ENCODE measurements around the gene DOCK1.

DOCK1 gene

GRCh38 chr10:127186813-127187212 is 281.6 kb downstream of the DOCK1 start:
- no peak for DNase-seq

- DNase-seq, result no peak
These were observed 284.0 kb downstream of the DOCK1 start for GRCh38 chr10:127189226-127189625.

GRCh38 chr10:127190427-127190826 is 285.2 kb downstream of the DOCK1 start:
- DNase-seq, result no peak

- DNase-seq, result no peak
These were observed 287.9 kb downstream of the DOCK1 start for GRCh38 chr10:127193125-127193524.

GRCh38 chr10:127194111-127194510 is 288.9 kb downstream of the DOCK1 start:
- no peak for DNase-seq

- DNase-seq, result no peak
These were observed 289.4 kb downstream of the DOCK1 start for GRCh38 chr10:127194599-127194998.

- no peak for DNase-seq
These were observed 289.8 kb downstream of the DOCK1 start for GRCh38 chr10:127195041-127195506.

GRCh38 chr10:127195571-127196281 is 290.5 kb downstream of the DOCK1 start:
- no peak for DNase-seq

GRCh38 chr10:127196282-127197153 is 291.3 kb downstream of the DOCK1 start, which contains the start of gene INSYN2A:
Gene INSYN2A (minus strand): TSS chr10:127196591. CDS start chr10:127176395, 20,196 bp downstream.
- peak; percentile 13 for DNase-seq

GRCh38 chr10:127197154-127197432 is 291.9 kb downstream of the DOCK1 start:
- DNase-seq, result no peak

GRCh38 chr10:127198307-127198706 is 293.1 kb downstream of the DOCK1 start:
- no peak for DNase-seq

- no peak for DNase-seq
These were observed 293.5 kb downstream of the DOCK1 start for GRCh38 chr10:127198721-127199120.

GRCh38 chr10:127200646-127201045 is 295.4 kb downstream of the DOCK1 start:
- no peak for DNase-seq

- no peak for DNase-seq
These were observed 297.8 kb downstream of the DOCK1 start for GRCh38 chr10:127203067-127203466.

GRCh38 chr10:127207081-127207480 is 301.9 kb downstream of the DOCK1 start:
- no peak for DNase-seq

GRCh38 chr10:127210936-127211466 is 305.8 kb downstream of the DOCK1 start:
- no peak for DNase-seq

GRCh38 chr10:127215866-127216265 is 310.6 kb downstream of the DOCK1 start:
- DNase-seq, result no peak

GRCh38 chr10:127216274-127216673 is 311.0 kb downstream of the DOCK1 start:
- DNase-seq, result no peak

- no peak for DNase-seq
These were observed 311.6 kb downstream of the DOCK1 start for GRCh38 chr10:127216786-127217185.

- DNase-seq, result no peak
These were observed 313.4 kb downstream of the DOCK1 start for GRCh38 chr10:127218658-127219057.

- no peak for DNase-seq
These were observed 316.1 kb downstream of the DOCK1 start for GRCh38 chr10:127221281-127221680.

- no peak for DNase-seq
These were observed 321.8 kb downstream of the DOCK1 start for GRCh38 chr10:127227027-127227426.

GRCh38 chr10:127227663-127228062 is 322.4 kb downstream of the DOCK1 start:
- no peak for DNase-seq

All from suppressor macrophage treated with lipopolysaccharide for 4 hours (primary cell).